ENCODE data around the gene TOR2A.

Gene TOR2A

DNA sequence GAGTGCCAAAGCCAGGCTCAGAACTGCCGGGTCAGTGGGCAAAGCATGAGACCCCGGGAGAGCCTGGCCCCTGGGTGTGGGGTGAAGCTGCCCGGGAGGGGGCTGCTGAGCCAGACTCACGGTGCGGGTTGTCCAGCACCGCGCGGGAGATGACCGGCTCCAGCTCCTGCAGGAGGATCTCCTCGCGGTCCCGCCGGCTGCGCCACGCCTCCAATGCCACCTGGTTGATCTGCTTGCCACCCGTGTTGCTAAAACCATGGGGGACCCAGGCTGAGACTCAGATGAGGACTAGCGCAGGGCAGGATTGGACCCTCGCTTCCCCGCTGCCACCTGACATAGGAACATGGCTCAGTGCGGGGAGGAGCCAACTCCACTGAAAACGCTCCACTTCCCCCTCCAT is 2.6 kb downstream of the TOR2A start:
- no peak overlapping the region for H3K4me3 ChIP-seq (ENCODE audit: low read depth, low read length)
- no peak for DNase-seq (ENCODE audit: low read depth)
- TF ChIP-seq, protein P1, sequence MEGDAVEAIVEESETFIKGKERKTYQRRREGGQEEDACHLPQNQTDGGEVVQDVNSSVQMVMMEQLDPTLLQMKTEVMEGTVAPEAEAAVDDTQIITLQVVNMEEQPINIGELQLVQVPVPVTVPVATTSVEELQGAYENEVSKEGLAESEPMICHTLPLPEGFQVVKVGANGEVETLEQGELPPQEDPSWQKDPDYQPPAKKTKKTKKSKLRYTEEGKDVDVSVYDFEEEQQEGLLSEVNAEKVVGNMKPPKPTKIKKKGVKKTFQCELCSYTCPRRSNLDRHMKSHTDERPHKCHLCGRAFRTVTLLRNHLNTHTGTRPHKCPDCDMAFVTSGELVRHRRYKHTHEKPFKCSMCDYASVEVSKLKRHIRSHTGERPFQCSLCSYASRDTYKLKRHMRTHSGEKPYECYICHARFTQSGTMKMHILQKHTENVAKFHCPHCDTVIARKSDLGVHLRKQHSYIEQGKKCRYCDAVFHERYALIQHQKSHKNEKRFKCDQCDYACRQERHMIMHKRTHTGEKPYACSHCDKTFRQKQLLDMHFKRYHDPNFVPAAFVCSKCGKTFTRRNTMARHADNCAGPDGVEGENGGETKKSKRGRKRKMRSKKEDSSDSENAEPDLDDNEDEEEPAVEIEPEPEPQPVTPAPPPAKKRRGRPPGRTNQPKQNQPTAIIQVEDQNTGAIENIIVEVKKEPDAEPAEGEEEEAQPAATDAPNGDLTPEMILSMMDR (IDR thresholded peaks at IDR 0.05; ENCODE audit: insufficient read depth, low read depth, low read length, missing control alignments) = no peak

DNA sequence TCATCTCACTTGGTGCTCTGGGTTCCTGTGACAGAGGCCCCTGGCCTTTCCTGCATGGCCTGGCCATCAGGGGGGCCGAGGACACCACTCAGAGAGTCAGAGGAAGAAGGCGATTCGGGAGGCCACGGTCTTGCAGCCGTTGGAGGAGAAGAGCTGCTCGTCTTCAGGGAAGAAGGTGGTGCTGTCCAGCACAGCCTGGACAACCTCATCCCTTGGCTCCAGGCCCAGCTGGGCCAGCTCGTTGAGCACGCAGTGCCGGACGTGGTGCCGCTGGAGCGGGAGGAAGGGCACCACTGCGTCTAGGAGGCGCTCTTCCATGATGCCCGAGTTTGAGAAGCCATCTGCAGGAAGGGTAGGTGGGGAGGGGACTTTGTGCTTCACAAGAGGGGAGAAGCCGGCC is 3.2 kb downstream of the TOR2A start:
- TF ChIP-seq, protein P1 (IDR thresholded peaks at IDR 0.05; ENCODE audit: insufficient read depth, low read depth, low read length, missing control alignments) = no peak
- no peak for DNase-seq (ENCODE audit: low read depth)
- no peak overlapping the region for H3K4me3 ChIP-seq (ENCODE audit: low read depth, low read length)

DNA sequence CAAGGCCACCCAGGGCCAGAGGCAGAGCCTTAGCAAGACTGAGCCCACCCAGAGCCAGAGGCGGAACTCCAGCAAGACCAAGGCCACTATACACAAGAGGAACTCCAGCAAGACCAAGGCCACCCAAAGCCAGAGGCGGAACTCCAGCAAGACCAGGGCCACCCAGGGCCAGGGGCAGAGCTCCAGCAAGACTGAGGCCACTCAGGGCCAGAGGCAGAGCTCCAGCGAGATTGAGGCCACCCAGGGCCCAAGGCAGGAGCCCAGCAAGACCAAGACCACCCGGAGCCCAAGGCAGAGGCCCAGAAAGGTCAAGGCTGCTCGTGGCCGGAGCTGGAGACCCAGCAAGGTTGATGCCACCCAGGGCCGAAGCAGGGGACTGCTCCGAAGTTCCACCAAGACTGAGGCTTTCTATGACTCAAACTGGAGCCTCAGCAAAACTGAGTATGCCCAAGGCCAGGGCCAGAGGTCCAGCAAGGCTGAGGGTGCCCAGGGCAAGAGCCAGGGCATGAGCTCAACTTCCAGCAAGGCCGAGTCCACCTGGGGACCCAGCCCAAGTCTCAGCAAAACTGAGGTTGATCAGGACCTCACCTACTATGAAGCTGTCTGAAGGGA is 4.2 kb downstream of the TOR2A start:
- no peak overlapping the region for H3K4me3 ChIP-seq (ENCODE audit: low read depth, low read length)
- TF ChIP-seq, protein P1 (IDR thresholded peaks at IDR 0.05; ENCODE audit: insufficient read depth, low read depth, low read length, missing control alignments) = no peak
- no peak for DNase-seq (ENCODE audit: low read depth)

GRCh38 chr9:127730262-127730661 is 4.8 kb downstream of the TOR2A start:
- TF ChIP-seq, protein P1 (IDR thresholded peaks at IDR 0.05; ENCODE audit: insufficient read depth, low read depth, low read length, missing control alignments) = no peak
- no peak overlapping the region for H3K4me3 ChIP-seq (ENCODE audit: low read depth, low read length)
- DNase-seq (ENCODE audit: low read depth) = no peak

DNA sequence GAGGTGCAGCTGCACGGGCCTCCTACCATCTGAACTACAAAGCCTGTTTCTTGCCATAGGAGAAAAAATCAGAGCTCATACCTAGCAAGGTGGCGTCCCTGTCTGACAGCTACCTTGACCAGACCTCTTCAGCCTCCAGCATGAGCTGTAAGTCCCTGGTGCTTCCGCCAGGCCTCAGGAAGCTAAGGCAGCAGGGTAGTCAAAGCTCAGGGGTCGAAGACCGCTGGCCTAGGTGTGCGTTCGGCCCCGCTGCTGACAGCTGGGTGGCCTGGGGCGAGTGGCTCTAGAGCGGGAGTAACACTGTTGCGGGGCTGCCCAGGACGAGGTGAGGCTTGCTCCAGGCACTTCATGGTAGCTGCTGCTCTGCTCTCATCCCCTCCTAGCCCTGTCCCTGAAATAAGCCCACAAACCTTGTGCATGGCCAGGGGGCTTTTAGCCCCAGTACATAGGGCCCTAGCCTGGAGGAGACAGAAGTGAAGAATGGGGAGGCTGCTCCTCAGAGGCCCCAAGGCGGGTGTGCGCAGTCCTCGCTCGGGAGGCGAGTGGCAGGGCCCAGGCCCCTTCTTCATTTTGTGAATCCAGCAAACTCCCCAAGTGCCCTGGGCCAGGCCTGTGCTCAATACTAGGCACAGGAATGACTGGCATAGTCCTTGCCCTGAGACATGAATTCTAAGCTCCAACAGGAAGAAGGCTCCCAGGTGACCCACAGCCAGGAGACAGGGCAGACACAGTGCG is 5.4 kb downstream of the TOR2A start:
- DNase-seq (ENCODE audit: low read depth) = no peak
- TF ChIP-seq, protein P1 (IDR thresholded peaks at IDR 0.05; ENCODE audit: insufficient read depth, low read depth, low read length, missing control alignments) = no peak
- H3K4me3 ChIP-seq (ENCODE audit: low read depth, low read length) = no peak overlapping the region

GRCh38 chr9:127728808-127729207 is 6.3 kb downstream of the TOR2A start:
- no peak overlapping the region for H3K4me3 ChIP-seq (ENCODE audit: low read depth, low read length)
- DNase-seq (ENCODE audit: low read depth) = no peak
- TF ChIP-seq, protein P1 (IDR thresholded peaks at IDR 0.05; ENCODE audit: insufficient read depth, low read depth, low read length, missing control alignments) = no peak
